SK-N-SH (cell line): ENCODE measurements around the gene MYO3A. TPM values are rescaled to one million over a fixed set of nuclear protein-coding genes. Genes with fewer than 3 reads are reported as not detected.

Experiments
- CTCF ChIA-PET: fragments of 300-600, 350-600 bp; formaldehyde crosslinking; extraction: SDS; loops from one replicate; lab custom pipeline; 2021; lab: Yijun Ruan, JAX
- POLR2A ChIA-PET: fragments of 350-600 bp; sonication (Branson Sonifier 250); formaldehyde crosslinking; extraction: SDS; loops from one replicate; lab custom pipeline; 2020; ENCODE audit warnings: antibody characterized with exemption, inconsistent platforms; lab: Yijun Ruan, JAX
- DNase-seq: peaks from one replicate; pipeline ENCODE4 v3.0.0; 2012
- H2AFZ ChIP-seq: fragments of 200-600 bp; sonication (generic); 2 replicates; pipeline ENCODE4 v1.8.1; 2016; ENCODE audit warnings: antibody characterized with exemption, mild to moderate bottlenecking, low read depth
- H3F3A ChIP-seq: fragments of 200-600 bp; sonication (generic); replicated peaks from 2 replicates; pipeline ENCODE3; 2016; ENCODE audit warnings: antibody characterized with exemption, mild to moderate bottlenecking; ENCODE audit not compliant: insufficient read depth
- H3K27ac ChIP-seq, 2 experiments: fragments of 200-500 bp in 1 of 2; fragments of 200-600 bp in 1 of 2; sonication (Bioruptor generic) in 1 of 2; sonication (generic), shearing (Covaris generic) in 1 of 2; 2 replicates each; pipeline versions ENCODE4 v1.5.1 to v1.6.1; 2014 to 2016; ENCODE audit warnings: low read depth in 2 of 2, inconsistent platforms in 1 of 2, low read length in 1 of 2, mild to moderate bottlenecking in 1 of 2, mixed read lengths in 1 of 2
- H3K27me3 ChIP-seq: fragments of 200-600 bp; sonication (generic), shearing (Covaris generic); 2 replicates; pipeline ENCODE4 v1.6.1; 2016; ENCODE audit warnings: mixed run types; ENCODE audit not compliant: insufficient read depth
- H3K36me3 ChIP-seq, 2 experiments: fragments of 200-500 bp in 1 of 2; fragments of 200-600 bp in 1 of 2; sonication (Bioruptor generic) in 1 of 2; sonication (generic) in 1 of 2; replicated peaks in 1 of 2; 2 replicates each; pipeline versions ENCODE3 to v1.5.1; 2014 to 2016; ENCODE audit warnings: low read length in 1 of 2, mild to moderate bottlenecking in 1 of 2; ENCODE audit not compliant: insufficient read depth in 2 of 2, control insufficient read depth in 1 of 2
- H3K4me1 ChIP-seq, 2 experiments: fragments of 200-500 bp in 1 of 2; fragments of 200-600 bp in 1 of 2; sonication (Bioruptor generic) in 1 of 2; sonication (generic), shearing (Covaris generic) in 1 of 2; 2 replicates each; pipeline versions ENCODE4 v1.5.1 to v1.6.1; 2014 to 2016; ENCODE audit warnings: low read depth in 1 of 2, low read length in 1 of 2, mixed run types in 1 of 2; ENCODE audit not compliant: insufficient read depth in 2 of 2, control insufficient read depth in 1 of 2
- H3K4me2 ChIP-seq: fragments of 200-600 bp; sonication (generic), shearing (Covaris generic); 2 replicates; pipeline ENCODE4 v1.6.1; 2017; ENCODE audit warnings: mixed run types
- H3K4me3 ChIP-seq, 2 experiments: fragments of 200-500 bp in 1 of 2; fragments of 200-600 bp in 1 of 2; sonication (Bioruptor generic) in 1 of 2; sonication (generic), shearing (Covaris generic) in 1 of 2; 2 replicates each; pipeline versions ENCODE4 v1.5.1 to v1.8.1; 2014 to 2016; ENCODE audit warnings: low read depth in 2 of 2, inconsistent platforms in 1 of 2, low read length in 1 of 2, mild to moderate bottlenecking in 1 of 2, mixed read lengths in 1 of 2, moderate library complexity in 1 of 2
- H3K79me2 ChIP-seq: fragments of 200-600 bp; sonication (generic); 2 replicates; pipeline ENCODE4 v1.8.1; 2017; ENCODE audit warnings: mild to moderate bottlenecking; ENCODE audit not compliant: insufficient read depth
- H3K9ac ChIP-seq: fragments of 200-600 bp; sonication (generic); 2 replicates; pipeline ENCODE4 v1.6.1; 2017; ENCODE audit warnings: mixed run types
- H3K9me2 ChIP-seq: fragments of 200-600 bp; sonication (generic); 2 replicates; pipeline ENCODE4 v1.6.1; 2017; ENCODE audit warnings: mixed run types
- H3K9me3 ChIP-seq: fragments of 200-600 bp; sonication (generic); 2 replicates; pipeline ENCODE4 v1.6.1; 2017; ENCODE audit warnings: mixed run types, mild to moderate bottlenecking, moderate library complexity
- H4K20me1 ChIP-seq: fragments of 200-600 bp; sonication (generic); 2 replicates; pipeline ENCODE4 v1.6.1; 2017; ENCODE audit warnings: mild to moderate bottlenecking, mixed run types; ENCODE audit not compliant: insufficient read depth
- CTCF ChIP-seq: fragments of 200-600 bp; sonication (generic); IDR thresholded peaks from 2 replicates; pipeline ENCODE4 v1.6.1; 2017; ENCODE audit warnings: antibody characterized with exemption, mild to moderate bottlenecking, moderate library complexity
- FOXJ3 ChIP-seq: sonication (generic); formaldehyde crosslinking; IDR thresholded peaks from 2 replicates; pipeline ENCODE4 v1.5.1; 2020; ENCODE audit warnings: mild to moderate bottlenecking, missing genetic modification reagents
- GATA2 ChIP-seq: sonication (generic); formaldehyde crosslinking; IDR thresholded peaks from 2 replicates; pipeline ENCODE4 v1.5.0; 2020; ENCODE audit warnings: mild to moderate bottlenecking, missing genetic modification reagents
- JUND ChIP-seq: IDR thresholded peaks from 2 replicates; pipeline ENCODE4 v1.4.0; 2012
- MEF2A ChIP-seq: IDR thresholded peaks from 2 replicates; pipeline ENCODE4 v1.4.0; 2012; ENCODE audit warnings: low read depth, borderline replicate concordance
- NFIC ChIP-seq: IDR thresholded peaks from 2 replicates; pipeline ENCODE4 v1.4.0; 2012; ENCODE audit warnings: borderline replicate concordance
- NRF1 ChIP-seq: IDR thresholded peaks from 2 replicates; pipeline ENCODE4 v1.6.1; 2012; ENCODE audit warnings: low read depth, mild to moderate bottlenecking, low read length
- POLR2AphosphoS5 ChIP-seq: IDR thresholded peaks from 2 replicates; pipeline ENCODE4 v1.6.1; 2012; ENCODE audit warnings: low read depth, low read length
- REST ChIP-seq: IDR thresholded peaks from 2 replicates; pipeline ENCODE4 v1.6.1; 2012; ENCODE audit warnings: mild to moderate bottlenecking, low read depth, low read length, moderate library complexity
- RFX5 ChIP-seq: IDR thresholded peaks from 2 replicates; pipeline ENCODE4 v1.6.1; 2012; ENCODE audit warnings: mild to moderate bottlenecking, improper control_type of control experiment, low read length
- RXRA ChIP-seq: IDR thresholded peaks from 2 replicates; pipeline ENCODE4 v1.4.0; 2012; ENCODE audit warnings: low read depth, mild to moderate bottlenecking, borderline replicate concordance
- TAF1 ChIP-seq: IDR thresholded peaks from 2 replicates; pipeline ENCODE4 v1.6.1; 2012; ENCODE audit warnings: low read depth, mild to moderate bottlenecking, low read length, moderate library complexity, borderline replicate concordance
- USF2 ChIP-seq: fragments of 150-350 bp; IDR thresholded peaks from 2 replicates; pipeline ENCODE4 v1.6.1; 2017; ENCODE audit warnings: antibody characterized with exemption, low read length, low read depth, borderline replicate concordance
- WGBS: methylation state at CpG from one replicate; pipeline ENCODE4 v1.1.6; 2017; ENCODE audit warnings: low lambda C conversion rate; 5-methylcytosine and 5-hydroxymethylcytosine counted together
- polyA plus RNA-seq, 3 experiments: library from polyadenylated mRNA; depleted of rRNA; stranded (reverse); fragments of >200 nt; gene quantifications; 2 replicates each; pipeline ENCODE4 v1.2.3, GENCODE V29; 2012
- TF ChIP-seq, protein P1 (sequence below): IDR thresholded peaks from 2 replicates; pipeline ENCODE4 v1.4.0; 2012; ENCODE audit warnings: low read depth, borderline replicate concordance

Gene MYO3A
- polyA plus RNA-seq, 1 of the 3 experiments (the other 2 are of a cell fraction) = not detected

GRCh38 chr10:25934621-25935139 lies 651 bp downstream of the MYO3A start:
- Histone ChIP-seq H3K4me3 (no peak overlapping the region), H3K27ac (no peak overlapping the region), H3F3A (no peaks in the 10 kb centered on the region), H2AFZ (no peak overlapping the region), H3K36me3 (no peaks in the 10 kb centered on the region), H3K79me2 (no peaks in the 10 kb centered on the region), H3K9me3 (no peaks in the 10 kb centered on the region), H3K27me3 (peaks cover 6% of the 10 kb centered on the region; the same call in 1 of the 2 replicates), H3K4me1 (no peaks in the 10 kb centered on the region; a peak in 1 of 4 replicates), H3K4me2 (no peak overlapping the region), H3K9ac (no peak overlapping the region), H3K9me2 (no peaks in the 10 kb centered on the region), H4K20me1 (no peaks in the 10 kb centered on the region)
- DNase-seq = peak; percentile 37
- ChIA-PET POLR2A (no interaction called here), CTCF (interaction anchor here (0.6 kb wide), 1 partner anchor 174 kb away, joined by 3 read pairs; no protein-coding TSS in a partner anchor)
- TF ChIP-seq CTCF (peak; percentile 29), TAF1 (no peak), GATA2 (CRISPR knock-in tag) (no peak), RXRA (no peak)
- 4% methylated on average over 35 of the region's 35 CpGs for WGBS

- H3K9me2 ChIP-seq = no peaks in the 10 kb centered on the region
- no peak for TF ChIP-seq POLR2AphosphoS5
- peaks cover 5% of the 10 kb centered on the region; the same call in 1 of the 2 replicates for H3K27me3 ChIP-seq
- H3K4me3 ChIP-seq = no peak overlapping the region
- H3K27ac ChIP-seq = no peak overlapping the region
- DNase-seq = no peak
- H3K36me3 ChIP-seq = no peaks in the 10 kb centered on the region
- H3K4me1 ChIP-seq = no peaks in the 10 kb centered on the region; a peak in 1 of 4 replicates
- CTCF ChIA-PET = interaction anchor here (2.6 kb wide), 1 partner anchor 63 kb away, joined by 6 read pairs; no protein-coding TSS in a partner anchor
- H3K9ac ChIP-seq = no peak overlapping the region
- H2AFZ ChIP-seq = no peak overlapping the region
- POLR2A ChIA-PET = no interaction called here
- H3K4me2 ChIP-seq = no peak overlapping the region
- no peaks in the 10 kb centered on the region for H3F3A ChIP-seq
- no peaks in the 10 kb centered on the region for H4K20me1 ChIP-seq
- no peaks in the 10 kb centered on the region for H3K9me3 ChIP-seq
- H3K79me2 ChIP-seq = no peaks in the 10 kb centered on the region
Measured at GRCh38 chr10:25938405-25938804, 4.4 kb downstream of the MYO3A start.

DNA sequence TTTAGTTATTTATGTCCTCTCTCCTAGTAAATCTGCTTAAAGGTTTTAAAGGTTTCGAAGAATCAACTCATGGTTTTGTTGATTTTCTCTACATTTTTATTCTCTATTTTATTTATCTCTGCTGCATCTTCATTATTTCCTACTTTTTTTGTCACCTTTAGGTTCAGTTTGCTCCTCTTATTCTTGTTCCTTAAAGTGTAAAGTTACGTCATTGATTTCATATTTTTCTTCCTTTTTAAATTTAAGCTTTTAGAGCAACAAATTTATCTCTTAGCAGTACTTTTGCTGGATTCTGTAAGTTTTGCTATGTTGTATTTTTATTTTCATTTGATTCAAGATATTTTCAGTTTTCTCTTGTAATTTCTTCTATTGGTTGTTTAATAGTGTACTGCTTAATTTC lies 10.7 kb downstream of the MYO3A start:
- Histone ChIP-seq H3K9me2 (0 out of 2 replicates have a peak, but pooled peaks cover 5% of the 10 kb centered on the region), H3K4me2 (no peak overlapping the region), H3K9ac (no peak overlapping the region), H3K36me3 (no peaks in the 10 kb centered on the region), H3K9me3 (no peaks in the 10 kb centered on the region), H3K79me2 (no peaks in the 10 kb centered on the region), H3K4me3 (no peak overlapping the region), H3K27me3 (no peaks in the 10 kb centered on the region), H4K20me1 (no peaks in the 10 kb centered on the region), H2AFZ (no peak overlapping the region), H3K27ac (no peak overlapping the region), H3K4me1 (no peaks in the 10 kb centered on the region), H3F3A (no peaks in the 10 kb centered on the region)
- no peak for DNase-seq
- POLR2A ChIA-PET = no interaction called here
- 16% methylated on average over 2 of the region's 2 CpGs for WGBS
- CTCF ChIA-PET = no interaction called here
- TF ChIP-seq NRF1 = no peak
- no peak for TF ChIP-seq MEF2A
- TF ChIP-seq REST = no peak
- no peak for TF ChIP-seq NFIC
- TF ChIP-seq GATA2 (CRISPR knock-in tag) = no peak
- TF ChIP-seq, protein P1, sequence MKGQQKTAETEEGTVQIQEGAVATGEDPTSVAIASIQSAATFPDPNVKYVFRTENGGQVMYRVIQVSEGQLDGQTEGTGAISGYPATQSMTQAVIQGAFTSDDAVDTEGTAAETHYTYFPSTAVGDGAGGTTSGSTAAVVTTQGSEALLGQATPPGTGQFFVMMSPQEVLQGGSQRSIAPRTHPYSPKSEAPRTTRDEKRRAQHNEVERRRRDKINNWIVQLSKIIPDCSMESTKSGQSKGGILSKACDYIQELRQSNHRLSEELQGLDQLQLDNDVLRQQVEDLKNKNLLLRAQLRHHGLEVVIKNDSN = no peak
- no peak for TF ChIP-seq JUND
- no peak for TF ChIP-seq POLR2AphosphoS5
- no peak for TF ChIP-seq RFX5
- TF ChIP-seq FOXJ3 (CRISPR knock-in tag) = no peak
- TF ChIP-seq USF2 = no peak
